ENCODE measurements around the gene NEO1.

The NEO1 gene

GRCh38 chr15:73273181-73274002 lies 221.1 kb downstream of the NEO1 start:
- peak; percentile 71 for FAIRE-seq
- peak; percentile 30 for DNase-seq (ENCODE audit: insufficient read length, low spot score)
- no peak for TF ChIP-seq POLR2A (IDR thresholded peaks at IDR 0.05; ENCODE audit: low read depth, low read length)
- TF ChIP-seq TAF1 (IDR thresholded peaks at IDR 0.05; ENCODE audit: low read depth, low read length), result no peak
- TF ChIP-seq POLR2AphosphoS5 (IDR thresholded peaks at IDR 0.05; ENCODE audit: low read depth, low read length), result no peak
- TF ChIP-seq POU2F2 (IDR thresholded peaks at IDR 0.05; ENCODE audit: low read depth, low read length), result no peak
- TF ChIP-seq PAX5 (IDR thresholded peaks at IDR 0.05; ENCODE audit: insufficient read depth, low read length, severe bottlenecking), result no peak
- no peak for TF ChIP-seq SPI1 (IDR thresholded peaks at IDR 0.05; ENCODE audit: low read depth, low read length)

DNA sequence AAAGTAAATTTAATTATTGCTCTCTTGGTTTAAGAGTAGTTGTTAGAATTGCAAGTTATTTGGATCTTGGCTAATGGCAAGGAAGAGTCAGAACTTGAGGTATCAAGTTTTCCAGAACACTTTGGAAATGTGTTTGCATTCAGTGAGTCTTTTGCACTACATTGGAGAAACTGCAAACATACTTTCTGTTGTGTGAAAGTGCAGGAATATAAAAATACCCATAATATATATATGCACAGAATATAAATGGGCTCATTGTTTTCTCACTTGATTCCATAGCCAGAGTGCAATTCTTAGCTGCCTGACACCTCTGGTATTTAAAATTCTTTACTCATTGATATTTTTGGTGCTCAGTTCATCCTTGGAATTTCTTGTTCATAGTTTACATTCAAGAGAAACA lies 223.6 kb downstream of the NEO1 start:
- FAIRE-seq (no peak), DNase-seq (ENCODE audit: insufficient read length, low spot score) (no peak)
- no peak for TF ChIP-seq POLR2AphosphoS5 (IDR thresholded peaks at IDR 0.05; ENCODE audit: low read depth, low read length)
- no peak for TF ChIP-seq POU2F2 (IDR thresholded peaks at IDR 0.05; ENCODE audit: low read depth, low read length)
- TF ChIP-seq TAF1 (IDR thresholded peaks at IDR 0.05; ENCODE audit: low read depth, low read length), result no peak
- no peak for TF ChIP-seq POLR2A (IDR thresholded peaks at IDR 0.05; ENCODE audit: low read depth, low read length)
- no peak for TF ChIP-seq PAX5 (IDR thresholded peaks at IDR 0.05; ENCODE audit: insufficient read depth, low read length, severe bottlenecking)
- TF ChIP-seq SPI1 (IDR thresholded peaks at IDR 0.05; ENCODE audit: low read depth, low read length), result no peak

DNA sequence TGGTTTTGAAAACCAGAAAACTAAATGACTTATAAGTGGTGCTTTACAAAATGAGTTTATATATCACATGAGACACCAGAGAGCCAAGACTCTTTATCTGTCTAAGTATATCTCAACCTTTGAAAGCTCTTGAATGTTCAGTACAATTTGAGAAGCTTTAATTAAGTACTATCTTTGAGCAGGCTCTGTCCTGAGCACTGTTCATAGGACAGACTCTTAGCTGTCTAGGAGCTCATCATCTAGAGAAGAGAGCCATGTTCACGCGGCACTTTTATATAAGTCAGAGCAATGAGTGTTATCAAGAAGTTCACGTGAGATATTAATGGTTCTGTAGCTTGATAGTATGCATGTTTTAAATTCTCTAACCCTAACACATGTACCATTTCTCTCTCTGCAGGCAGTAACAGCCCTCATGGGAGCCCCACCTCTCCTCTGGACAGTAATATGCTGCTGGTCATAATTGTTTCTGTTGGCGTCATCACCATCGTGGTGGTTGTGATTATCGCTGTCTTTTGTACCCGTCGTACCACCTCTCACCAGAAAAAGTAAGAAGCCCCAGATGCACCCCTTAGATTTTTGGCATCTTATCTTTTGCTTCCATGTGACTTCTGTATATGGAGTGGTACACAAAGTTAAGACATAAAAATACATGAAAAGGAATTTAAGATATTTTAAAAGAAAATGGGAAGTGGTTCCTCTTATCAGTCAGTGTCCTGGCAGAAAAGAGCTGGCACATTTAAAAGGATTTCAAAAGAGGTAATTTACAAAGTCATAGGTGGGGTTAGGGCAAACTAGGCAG lies 230.5 kb downstream of the NEO1 start:
- TF ChIP-seq TAF1 (IDR thresholded peaks at IDR 0.05; ENCODE audit: low read depth, low read length) (no peak), PAX5 (IDR thresholded peaks at IDR 0.05; ENCODE audit: insufficient read depth, low read length, severe bottlenecking) (no peak), POU2F2 (IDR thresholded peaks at IDR 0.05; ENCODE audit: low read depth, low read length) (no peak), POLR2A (IDR thresholded peaks at IDR 0.05; ENCODE audit: low read depth, low read length) (no peak), POLR2AphosphoS5 (IDR thresholded peaks at IDR 0.05; ENCODE audit: low read depth, low read length) (no peak), SPI1 (IDR thresholded peaks at IDR 0.05; ENCODE audit: low read depth, low read length) (no peak)
- no peak for FAIRE-seq

GRCh38 chr15:73283366-73283962 lies 231.2 kb downstream of the NEO1 start:
- FAIRE-seq, result no peak
- no peak for TF ChIP-seq PAX5 (IDR thresholded peaks at IDR 0.05; ENCODE audit: insufficient read depth, low read length, severe bottlenecking)
- no peak for TF ChIP-seq POU2F2 (IDR thresholded peaks at IDR 0.05; ENCODE audit: low read depth, low read length)
- TF ChIP-seq POLR2A (IDR thresholded peaks at IDR 0.05; ENCODE audit: low read depth, low read length), result no peak
- no peak for TF ChIP-seq SPI1 (IDR thresholded peaks at IDR 0.05; ENCODE audit: low read depth, low read length)
- TF ChIP-seq TAF1 (IDR thresholded peaks at IDR 0.05; ENCODE audit: low read depth, low read length), result no peak
- no peak for TF ChIP-seq POLR2AphosphoS5 (IDR thresholded peaks at IDR 0.05; ENCODE audit: low read depth, low read length)
- no peak for DNase-seq (ENCODE audit: insufficient read length, low spot score)

More for the DNA sequence above, 230.5 kb downstream of the NEO1 start:
- no peak for DNase-seq (ENCODE audit: insufficient read length, low spot score)

DNA sequence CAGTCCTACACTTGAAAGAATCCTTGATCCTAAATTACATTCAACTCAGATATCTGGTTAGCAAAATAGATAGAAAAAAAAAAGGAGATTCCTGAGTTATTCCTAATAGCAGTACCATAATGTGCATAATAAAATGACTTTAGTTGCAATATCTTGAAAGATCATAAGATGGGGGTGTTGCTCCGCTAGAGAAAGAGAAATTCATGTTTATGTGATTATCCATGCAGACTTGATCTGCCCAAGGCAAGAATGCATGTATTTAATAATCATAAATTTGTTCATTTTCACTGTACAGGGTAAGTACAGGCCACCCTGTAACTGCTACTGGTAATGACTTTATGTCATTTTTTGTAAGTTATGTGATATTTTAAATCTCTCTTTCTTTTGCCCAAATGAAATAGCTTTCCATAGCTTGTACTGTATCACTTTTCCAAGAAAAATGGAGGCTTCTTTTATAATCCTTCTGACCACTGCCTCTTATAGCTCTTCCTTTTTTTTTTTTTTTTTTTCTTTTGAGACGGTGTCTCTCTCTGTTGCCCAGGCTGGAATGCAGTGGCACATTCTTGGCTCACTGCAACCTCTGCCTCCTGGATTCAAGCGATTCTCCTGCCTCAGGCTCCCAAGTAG lies 231.9 kb downstream of the NEO1 start:
- DNase-seq (ENCODE audit: insufficient read length, low spot score) (no peak), FAIRE-seq (no peak)

DNA sequence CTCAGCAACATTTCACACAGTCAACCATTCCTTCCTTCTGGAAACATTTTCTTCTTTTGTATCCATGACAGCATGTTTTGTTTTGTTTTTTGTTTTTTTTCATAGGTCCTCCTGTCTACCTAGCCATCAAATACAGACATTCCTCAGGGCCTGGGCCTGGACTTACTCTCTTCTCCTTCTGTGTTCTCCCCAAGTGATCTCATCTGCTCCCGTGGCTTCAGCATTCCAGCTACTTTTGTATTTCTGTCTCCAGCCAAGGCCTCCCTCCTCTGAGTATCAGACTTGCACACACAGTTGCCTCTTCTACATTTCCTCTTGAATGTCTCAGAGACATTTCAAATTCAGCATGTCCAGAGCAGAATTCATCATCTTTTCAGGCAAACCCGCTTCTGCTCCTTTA lies 234.0 kb downstream of the NEO1 start:
- DNase-seq (ENCODE audit: insufficient read length, low spot score) (no peak), FAIRE-seq (no peak)
- TF ChIP-seq POU2F2 (IDR thresholded peaks at IDR 0.05; ENCODE audit: low read depth, low read length) (no peak), TAF1 (IDR thresholded peaks at IDR 0.05; ENCODE audit: low read depth, low read length) (no peak), POLR2A (IDR thresholded peaks at IDR 0.05; ENCODE audit: low read depth, low read length) (no peak), PAX5 (IDR thresholded peaks at IDR 0.05; ENCODE audit: insufficient read depth, low read length, severe bottlenecking) (no peak), SPI1 (IDR thresholded peaks at IDR 0.05; ENCODE audit: low read depth, low read length) (no peak), POLR2AphosphoS5 (IDR thresholded peaks at IDR 0.05; ENCODE audit: low read depth, low read length) (no peak)

More for the DNA sequence above, 231.9 kb downstream of the NEO1 start:
- no peak for TF ChIP-seq SPI1 (IDR thresholded peaks at IDR 0.05; ENCODE audit: low read depth, low read length)
- no peak for TF ChIP-seq POLR2AphosphoS5 (IDR thresholded peaks at IDR 0.05; ENCODE audit: low read depth, low read length)
- TF ChIP-seq POU2F2 (IDR thresholded peaks at IDR 0.05; ENCODE audit: low read depth, low read length), result no peak
- TF ChIP-seq PAX5 (IDR thresholded peaks at IDR 0.05; ENCODE audit: insufficient read depth, low read length, severe bottlenecking), result no peak
- TF ChIP-seq POLR2A (IDR thresholded peaks at IDR 0.05; ENCODE audit: low read depth, low read length), result no peak

GRCh38 chr15:73287019-73287418 lies 234.8 kb downstream of the NEO1 start:
- DNase-seq (ENCODE audit: insufficient read length, low spot score), result no peak
- TF ChIP-seq TAF1 (IDR thresholded peaks at IDR 0.05; ENCODE audit: low read depth, low read length), result no peak
- peak; percentile 35; the same call in 1 of the 2 replicates for TF ChIP-seq SPI1 (IDR thresholded peaks at IDR 0.05; ENCODE audit: low read depth, low read length)
- no peak for FAIRE-seq

DNA sequence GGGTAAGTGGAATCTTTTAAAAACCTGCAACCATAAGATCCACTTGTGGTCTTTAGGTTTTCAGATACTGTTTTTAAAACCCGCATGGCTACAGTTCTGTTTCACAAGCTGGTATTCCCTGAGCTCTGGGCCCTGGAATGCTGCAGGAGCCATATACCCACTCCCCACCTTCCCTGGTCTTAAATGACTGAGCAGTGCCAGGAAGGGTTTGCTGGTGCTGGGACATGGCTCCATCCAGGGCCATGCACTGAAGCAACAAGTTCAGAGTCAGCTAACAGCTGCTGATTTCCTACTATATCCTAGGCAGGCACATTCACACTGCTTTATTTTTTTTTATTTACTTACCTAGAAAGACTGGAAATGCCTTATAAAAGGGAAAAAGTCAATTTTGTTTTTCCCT lies 239.2 kb downstream of the NEO1 start:
- FAIRE-seq (no peak), DNase-seq (ENCODE audit: insufficient read length, low spot score) (no peak)
- TF ChIP-seq SPI1 (IDR thresholded peaks at IDR 0.05; ENCODE audit: low read depth, low read length) (no peak), POLR2AphosphoS5 (IDR thresholded peaks at IDR 0.05; ENCODE audit: low read depth, low read length) (no peak), TAF1 (IDR thresholded peaks at IDR 0.05; ENCODE audit: low read depth, low read length) (no peak), POLR2A (IDR thresholded peaks at IDR 0.05; ENCODE audit: low read depth, low read length) (no peak), POU2F2 (IDR thresholded peaks at IDR 0.05; ENCODE audit: low read depth, low read length) (no peak), PAX5 (IDR thresholded peaks at IDR 0.05; ENCODE audit: insufficient read depth, low read length, severe bottlenecking) (no peak)

DNA sequence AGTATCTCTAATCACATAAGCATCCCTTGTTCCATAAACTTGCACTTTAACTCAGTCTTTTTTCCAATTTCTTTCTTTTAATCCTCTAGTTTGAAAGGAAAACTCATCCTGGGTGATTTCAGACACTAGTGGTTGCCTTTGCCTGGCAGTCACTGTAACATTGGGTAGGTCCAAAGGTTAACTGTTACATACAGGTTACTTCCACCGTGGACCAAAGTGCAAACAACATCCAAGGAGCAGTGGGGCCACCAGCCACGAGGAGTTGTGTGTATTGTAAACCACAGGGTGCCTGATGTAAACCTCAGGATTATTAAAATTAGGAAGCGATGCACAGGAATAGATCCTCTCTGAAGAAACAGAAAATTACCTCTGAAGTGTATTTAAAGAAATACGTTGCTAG lies 241.5 kb downstream of the NEO1 start:
- FAIRE-seq (no peak), DNase-seq (ENCODE audit: insufficient read length, low spot score) (no peak)

More for the DNA sequence above, 241.5 kb downstream of the NEO1 start:
- no peak for TF ChIP-seq TAF1 (IDR thresholded peaks at IDR 0.05; ENCODE audit: low read depth, low read length)
- no peak for TF ChIP-seq POU2F2 (IDR thresholded peaks at IDR 0.05; ENCODE audit: low read depth, low read length)
- TF ChIP-seq POLR2A (IDR thresholded peaks at IDR 0.05; ENCODE audit: low read depth, low read length), result no peak
- no peak for TF ChIP-seq PAX5 (IDR thresholded peaks at IDR 0.05; ENCODE audit: insufficient read depth, low read length, severe bottlenecking)
- no peak for TF ChIP-seq POLR2AphosphoS5 (IDR thresholded peaks at IDR 0.05; ENCODE audit: low read depth, low read length)
- TF ChIP-seq SPI1 (IDR thresholded peaks at IDR 0.05; ENCODE audit: low read depth, low read length), result no peak
